ENCODE measurements around the gene OSBPL8. TPM values are rescaled to one million over a fixed set of nuclear protein-coding genes. Genes with fewer than 3 reads are reported as not detected.
"Not testable (repeated sequence)": the region's sequence is repeated elsewhere in the genome, so short reads cannot be mapped to it uniquely, and the experiment has no call there.

Gene OSBPL8
- total and polyA plus RNA-seq, 12 donors = 3.7 to 154 (median 45.1) TPM

DNA sequence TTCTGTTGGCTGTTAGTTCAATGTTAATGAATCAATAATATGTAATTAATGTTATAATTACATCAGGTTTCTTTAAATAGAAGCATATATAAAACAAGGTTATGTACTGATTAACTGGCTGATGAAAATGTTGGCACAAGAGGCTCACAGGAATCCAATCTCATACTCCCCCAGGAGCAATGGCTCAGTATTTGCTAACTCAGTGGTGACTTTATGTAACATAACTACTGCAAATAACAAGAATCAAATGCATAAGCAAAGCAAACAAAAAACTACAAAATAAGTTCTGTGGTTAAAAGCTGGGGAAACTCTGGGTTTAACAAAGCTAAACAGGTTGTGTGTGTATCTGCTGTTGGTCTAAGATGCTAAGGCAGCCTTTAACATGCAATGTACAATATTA is 183.6 kb downstream of the OSBPL8 start:
- DNase-seq = no peak
- no peak overlapping the region for H3K4me3 ChIP-seq
- no peaks in the 10 kb centered on the region for H3K27me3 ChIP-seq
- H3K36me3 ChIP-seq (replicated peaks in 1 of 2) = peaks cover 0 to 8% of the 10 kb centered on the region in 2 donors
- no peaks in the 10 kb centered on the region for H3K9me3 ChIP-seq (replicated peaks in 1 of 3)
- TF ChIP-seq CTCF (IDR thresholded peaks at IDR 0.05) (no peak), POLR2A (IDR thresholded peaks at IDR 0.05) (no peak)
- no peaks in the 10 kb centered on the region for H3K4me1 ChIP-seq (replicated peaks in 1 of 2)
- intact Hi-C loops (cut with DNase I) = no loop called here
- H3K27ac ChIP-seq = no peak overlapping the region

DNA sequence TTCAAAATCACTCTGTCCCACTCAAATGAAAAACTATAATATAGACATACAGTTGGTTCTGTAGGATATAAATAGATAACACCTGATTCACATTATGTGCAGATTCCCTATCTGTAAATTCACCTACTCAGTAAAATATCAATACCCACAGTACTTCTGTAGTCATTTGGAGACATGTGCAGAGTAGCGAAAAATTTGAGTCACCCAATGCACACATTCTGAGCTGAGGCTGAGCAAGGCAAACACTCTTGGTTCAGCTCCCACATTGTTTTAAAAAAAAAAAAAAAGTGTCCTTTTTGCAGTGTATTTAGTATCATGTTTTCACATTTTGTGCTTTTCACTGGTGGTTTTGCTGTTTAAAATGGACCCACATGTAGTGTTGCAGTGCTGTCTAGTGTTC is 184.1 kb downstream of the OSBPL8 start:
- no peak for TF ChIP-seq CTCF (IDR thresholded peaks at IDR 0.05)
- no peak for TF ChIP-seq POLR2A (IDR thresholded peaks at IDR 0.05)
- Histone ChIP-seq H3K27me3 (no peaks in the 10 kb centered on the region), H3K27ac (no peak overlapping the region), H3K4me1 (replicated peaks in 1 of 2) (no peaks in the 10 kb centered on the region), H3K4me3 (no peak overlapping the region), H3K9me3 (replicated peaks in 1 of 3) (no peaks in the 10 kb centered on the region), H3K36me3 (replicated peaks in 1 of 2) (peaks cover 0 to 11% of the 10 kb centered on the region in 2 donors)
- WGBS, 4 donors = 94 to 100% (median 97%) methylated on average over 1 of the region's 1 CpG
- intact Hi-C loops (cut with DNase I) = no loop called here
- DNase-seq = no peak

DNA sequence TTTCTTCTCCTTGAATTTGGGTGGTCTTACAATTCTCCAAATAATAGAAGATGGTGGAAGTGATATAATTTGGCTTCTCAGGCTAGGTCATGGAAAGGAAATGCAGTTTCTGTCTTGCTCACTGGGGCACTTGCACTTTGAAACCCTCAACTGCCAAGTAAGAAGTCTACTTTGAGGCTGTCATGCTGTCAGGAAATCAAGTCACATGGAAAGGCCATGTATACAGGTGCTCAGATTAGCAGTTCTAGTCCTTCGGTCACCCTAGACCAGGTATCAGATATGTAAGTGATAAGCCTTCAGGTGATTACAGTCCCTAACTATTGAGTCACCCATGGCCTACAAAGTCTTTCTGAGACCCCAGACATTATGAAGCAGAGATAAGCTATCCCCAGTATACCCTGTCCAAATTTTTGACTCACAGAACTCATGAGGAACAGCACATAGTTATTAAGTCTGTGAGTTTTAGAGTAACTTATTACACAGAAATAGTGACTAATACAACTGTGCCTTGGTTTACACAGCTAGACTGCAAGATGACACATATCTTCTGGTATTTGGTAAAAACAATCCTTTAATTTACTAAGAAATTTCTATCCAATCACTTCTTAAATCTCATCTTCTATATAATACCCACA is 185.1 kb downstream of the OSBPL8 start:
- no peak for TF ChIP-seq CTCF (IDR thresholded peaks at IDR 0.05)
- TF ChIP-seq POLR2A (IDR thresholded peaks at IDR 0.05) = no peak
- Histone ChIP-seq H3K27me3 (no peaks in the 10 kb centered on the region), H3K9me3 (replicated peaks in 1 of 3) (no peaks in the 10 kb centered on the region), H3K27ac (no peak overlapping the region), H3K4me3 (no peak overlapping the region), H3K4me1 (replicated peaks in 1 of 2) (no peaks in the 10 kb centered on the region), H3K36me3 (replicated peaks in 1 of 2) (peaks cover 0 to 20% of the 10 kb centered on the region in 2 donors)
- intact Hi-C loops (cut with DNase I) = no loop called here
- DNase-seq = no peak
- 97 to 100% (median 99%) methylated on average over 1 of the region's 1 CpG for WGBS, 4 donors

- WGBS, 4 donors = 96 to 100% (median 100%) methylated on average over 1 of the region's 1 CpG
- Histone ChIP-seq H3K27ac (no peak overlapping the region), H3K4me3 (no peak overlapping the region), H3K9me3 (replicated peaks in 1 of 3) (no peaks in the 10 kb centered on the region), H3K4me1 (replicated peaks in 1 of 2) (no peaks in the 10 kb centered on the region), H3K27me3 (no peaks in the 10 kb centered on the region), H3K36me3 (replicated peaks in 1 of 2) (peaks cover 0 to 32% of the 10 kb centered on the region in 2 donors)
- no peak for DNase-seq
- TF ChIP-seq POLR2A (IDR thresholded peaks at IDR 0.05) = no peak
- intact Hi-C loops (cut with DNase I) = no loop called here
These were observed 191.3 kb downstream of the OSBPL8 start for GRCh38 chr12:76368230-76368629.

DNA sequence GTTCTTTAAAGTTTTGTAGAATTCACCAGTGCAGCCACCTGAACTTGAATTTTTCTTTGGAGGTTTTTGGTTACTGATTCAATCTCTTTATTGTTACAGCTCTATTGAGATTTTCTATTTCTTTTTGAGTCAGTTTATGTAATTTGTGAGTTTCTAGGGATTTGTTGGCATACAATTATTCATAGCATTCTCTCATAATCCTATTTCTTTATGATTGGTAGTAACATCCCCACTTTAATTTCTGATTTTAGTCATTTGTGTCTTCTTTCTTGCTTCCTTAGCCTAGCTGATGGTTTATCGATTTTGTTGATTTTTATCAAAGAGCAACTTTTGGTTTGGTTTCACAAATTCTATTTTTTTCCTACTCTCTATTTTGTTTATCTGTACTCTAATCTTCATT is 193.4 kb downstream of the OSBPL8 start:
- Histone ChIP-seq H3K36me3 (replicated peaks in 1 of 2) (peaks cover 0 to 27% of the 10 kb centered on the region in 2 donors), H3K9me3 (replicated peaks in 1 of 3) (no peaks in the 10 kb centered on the region), H3K4me3 (no peak overlapping the region), H3K27me3 (no peaks in the 10 kb centered on the region), H3K27ac (no peak overlapping the region), H3K4me1 (replicated peaks in 1 of 2) (no peaks in the 10 kb centered on the region)
- no peak for DNase-seq
- intact Hi-C loops (cut with DNase I) = no loop called here
- WGBS, 4 donors = 96 to 97% (median 97%) methylated on average over 1 of the region's 1 CpG
- TF ChIP-seq POLR2A (IDR thresholded peaks at IDR 0.05) (no peak), CTCF (IDR thresholded peaks at IDR 0.05) (no peak)

GRCh38 chr12:76364131-76364530 is 195.4 kb downstream of the OSBPL8 start:
- DNase-seq; H3K27ac ChIP-seq; H3K27me3 ChIP-seq; H3K9me3 ChIP-seq (replicated peaks in 1 of 3); intact Hi-C loops (cut with DNase I); H3K4me1 ChIP-seq (replicated peaks in 1 of 2); H3K4me3 ChIP-seq: not testable (repeated sequence)
- peaks cover 0 to 13% of the 10 kb centered on the region in 2 donors for H3K36me3 ChIP-seq (replicated peaks in 1 of 2)
- 90 to 97% (median 93%) methylated on average over 5 of the region's 5 CpGs for WGBS, 4 donors

Measured in adrenal gland (tissue), 12 donors.